ENCODE measurements around the gene CDH4.
"Not testable (repeated sequence)": the region's sequence is repeated elsewhere in the genome, so short reads cannot be mapped to it uniquely, and the experiment has no call there.

CDH4 gene

DNA sequence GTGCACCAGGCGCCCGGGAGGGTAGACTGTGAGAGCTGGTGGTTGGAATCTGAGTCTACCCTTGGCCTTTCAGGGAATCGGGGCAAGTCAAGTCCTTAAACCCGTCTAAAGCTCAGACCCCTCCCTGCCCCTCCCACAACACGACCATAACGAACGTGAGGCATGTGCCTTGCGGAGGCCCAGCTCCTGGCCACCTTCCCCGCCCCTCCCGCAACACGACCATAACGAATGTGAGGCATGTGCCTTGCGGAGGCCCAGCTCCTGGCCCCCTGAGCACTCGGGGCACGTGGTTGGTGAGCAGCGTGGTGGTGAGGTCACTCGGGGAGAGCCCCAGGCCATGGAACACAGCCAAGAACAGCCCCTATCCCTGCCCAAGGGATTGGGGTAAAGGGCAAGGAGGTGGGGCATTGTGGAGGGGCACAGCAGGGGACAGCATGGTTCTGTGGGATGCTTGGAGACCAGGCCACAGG lies 681.5 kb downstream of the CDH4 start:
- DNase-seq: no peak

DNA sequence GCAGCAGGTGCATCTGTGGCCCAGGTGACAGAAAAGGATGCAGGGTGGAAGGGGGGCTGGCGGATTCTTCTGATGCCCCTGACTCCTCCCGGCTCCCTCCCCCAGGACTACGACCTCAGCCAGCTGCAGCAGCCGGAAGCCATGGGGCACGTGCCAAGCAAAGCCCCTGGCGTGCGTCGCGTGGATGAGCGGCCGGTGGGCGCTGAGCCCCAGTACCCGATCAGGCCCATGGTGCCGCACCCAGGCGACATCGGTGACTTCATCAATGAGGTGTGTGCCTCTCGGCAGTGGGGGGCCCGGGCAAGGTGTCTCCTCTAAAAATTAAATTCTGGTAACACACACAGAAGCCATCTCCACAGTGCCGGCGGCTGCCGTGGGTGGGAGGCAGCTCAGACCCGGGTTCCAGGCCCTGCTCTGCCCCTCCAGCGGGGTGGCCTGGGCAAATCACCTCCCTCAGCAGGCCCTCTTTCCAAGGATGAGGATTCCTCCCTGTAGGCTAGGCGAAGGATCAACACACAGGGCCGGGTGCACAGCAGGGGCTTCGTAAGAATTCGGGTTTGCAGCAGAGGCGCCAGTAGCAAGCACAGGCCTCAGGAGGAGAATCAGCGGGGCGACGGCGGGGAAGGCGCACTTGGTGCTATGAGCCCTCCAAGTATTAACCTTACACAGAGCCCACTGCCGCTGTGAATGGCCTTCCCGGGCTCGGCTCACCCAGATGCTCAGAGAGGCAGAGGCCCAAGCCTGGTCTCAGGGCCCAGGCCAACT lies 682.1 kb downstream of the CDH4 start:
- no peak for DNase-seq

DNA sequence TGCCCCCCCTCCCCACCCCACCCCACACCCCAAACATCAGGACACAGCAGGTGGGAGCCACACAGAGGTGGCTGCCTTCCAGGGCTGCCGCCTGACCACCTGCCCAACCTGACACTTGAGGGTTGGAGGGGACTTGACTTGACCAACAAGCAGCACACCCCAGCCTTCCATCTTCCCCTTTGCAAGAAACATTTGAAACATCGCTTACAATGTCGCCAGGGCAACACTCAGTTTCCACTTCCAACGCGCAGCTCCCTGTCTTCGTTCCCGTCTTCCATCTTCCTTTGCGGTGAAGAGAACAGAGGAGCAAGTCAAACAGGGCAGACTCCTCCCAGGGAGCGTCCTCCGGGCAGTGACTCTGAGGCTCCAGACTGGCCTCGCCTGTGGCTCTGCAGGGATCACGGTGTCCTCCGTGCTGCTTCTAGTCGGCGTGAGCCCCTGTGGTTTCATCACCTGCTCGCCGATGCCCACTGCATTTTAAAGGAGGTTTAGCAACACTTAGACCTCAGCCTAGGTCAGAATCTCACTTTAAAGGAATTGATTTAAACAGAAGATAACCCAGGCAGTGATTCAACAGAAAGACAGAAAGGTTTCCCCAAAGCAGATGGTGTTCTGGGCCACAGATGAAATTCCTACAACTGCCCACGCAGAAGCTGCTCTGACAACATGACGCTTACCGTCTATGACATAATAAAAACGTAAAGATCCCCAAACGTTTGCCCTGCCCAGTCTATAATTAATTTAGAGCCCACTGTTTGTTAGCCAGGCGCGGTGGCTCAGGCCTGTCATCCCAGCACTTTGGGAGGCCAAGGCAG lies 682.9 kb downstream of the CDH4 start:
- no peak for DNase-seq

DNA sequence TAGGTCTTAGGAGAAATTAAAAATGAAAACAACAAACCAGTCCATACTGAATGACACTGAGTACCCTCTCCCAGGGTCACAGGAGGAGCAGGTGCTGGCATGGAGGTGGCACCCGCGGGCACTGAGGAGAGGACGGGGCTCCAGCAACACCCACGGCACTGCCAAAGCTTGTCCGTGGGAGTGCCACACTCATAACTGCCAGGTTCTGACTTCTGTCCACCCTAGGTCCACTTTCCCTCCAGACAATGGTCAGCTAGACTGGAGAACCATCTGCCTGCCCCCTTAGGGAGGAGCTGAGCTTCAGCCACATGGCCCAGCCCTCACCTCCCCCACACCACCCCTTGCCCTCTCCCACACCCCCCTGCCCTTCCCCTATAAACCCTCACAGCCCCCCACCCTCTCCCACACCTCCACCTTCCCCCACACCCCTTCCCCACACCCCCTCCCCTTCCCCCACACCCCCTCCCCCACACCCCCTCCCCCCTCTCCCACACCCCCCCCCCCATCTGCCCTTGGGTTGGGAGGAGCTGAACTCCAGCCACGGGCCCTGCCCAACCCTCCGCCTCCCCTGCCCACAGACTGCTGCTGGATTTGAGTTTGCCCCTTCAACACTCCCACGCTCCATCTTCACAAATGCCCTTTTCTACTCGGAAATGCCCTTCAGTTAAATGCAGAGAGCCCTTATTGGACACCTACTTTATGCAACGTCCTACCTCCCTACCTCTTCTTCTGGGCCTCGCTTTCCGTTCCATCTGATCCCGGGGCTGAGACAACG lies 684.1 kb downstream of the CDH4 start:
- DNase-seq: no peak

DNA sequence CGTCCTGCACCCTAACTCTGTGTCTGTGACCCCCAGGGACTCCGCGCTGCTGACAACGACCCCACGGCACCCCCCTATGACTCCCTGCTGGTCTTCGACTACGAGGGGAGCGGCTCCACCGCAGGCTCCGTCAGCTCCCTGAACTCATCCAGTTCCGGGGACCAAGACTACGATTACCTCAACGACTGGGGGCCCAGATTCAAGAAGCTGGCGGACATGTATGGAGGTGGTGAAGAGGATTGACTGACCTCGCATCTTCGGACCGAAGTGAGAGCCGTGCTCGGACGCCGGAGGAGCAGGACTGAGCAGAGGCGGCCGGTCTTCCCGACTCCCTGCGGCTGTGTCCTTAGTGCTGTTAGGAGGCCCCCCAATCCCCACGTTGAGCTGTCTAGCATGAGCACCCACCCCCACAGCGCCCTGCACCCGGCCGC lies 684.7 kb downstream of the CDH4 start:
- no peak for DNase-seq

DNA sequence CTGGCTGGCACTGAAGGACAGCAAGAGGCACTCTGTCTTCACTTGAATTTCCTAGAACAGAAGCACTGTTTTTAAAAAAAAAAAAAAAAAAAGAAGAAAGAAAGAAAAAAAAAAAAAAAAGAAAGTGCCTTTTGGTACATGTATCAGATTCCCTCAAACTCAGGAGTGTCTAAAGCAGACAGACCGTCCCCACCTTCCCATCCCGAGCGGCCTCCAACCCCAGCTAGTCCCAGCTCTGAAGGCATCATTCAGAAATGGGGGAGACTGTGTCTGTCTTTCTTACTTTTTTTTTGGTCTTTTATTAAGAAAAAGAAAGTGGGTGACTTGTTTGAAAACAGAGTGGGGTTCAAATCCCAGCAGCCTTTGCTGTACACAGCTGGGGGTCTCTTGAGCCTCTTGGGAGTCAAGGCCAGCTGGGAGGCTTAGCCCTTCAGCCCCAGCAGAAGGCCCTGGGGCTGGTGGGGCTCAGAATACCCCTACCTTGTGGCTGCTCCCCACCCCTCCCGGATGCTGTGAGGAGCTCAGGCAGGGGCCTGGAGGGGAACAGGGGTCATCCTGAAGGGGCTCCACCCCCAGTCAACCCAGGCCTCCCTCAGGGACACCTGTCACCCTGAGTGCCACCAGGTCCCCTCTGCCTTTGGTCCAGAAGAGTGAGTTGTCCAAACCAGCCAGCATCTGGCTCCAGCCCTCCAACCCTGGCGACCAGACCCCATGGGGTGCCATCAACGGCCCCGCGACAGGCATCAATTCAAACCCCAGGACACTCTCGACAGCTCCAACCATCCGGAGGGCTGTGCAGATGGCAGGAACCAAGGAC lies 685.3 kb downstream of the CDH4 start:
- no peak for DNase-seq

DNA sequence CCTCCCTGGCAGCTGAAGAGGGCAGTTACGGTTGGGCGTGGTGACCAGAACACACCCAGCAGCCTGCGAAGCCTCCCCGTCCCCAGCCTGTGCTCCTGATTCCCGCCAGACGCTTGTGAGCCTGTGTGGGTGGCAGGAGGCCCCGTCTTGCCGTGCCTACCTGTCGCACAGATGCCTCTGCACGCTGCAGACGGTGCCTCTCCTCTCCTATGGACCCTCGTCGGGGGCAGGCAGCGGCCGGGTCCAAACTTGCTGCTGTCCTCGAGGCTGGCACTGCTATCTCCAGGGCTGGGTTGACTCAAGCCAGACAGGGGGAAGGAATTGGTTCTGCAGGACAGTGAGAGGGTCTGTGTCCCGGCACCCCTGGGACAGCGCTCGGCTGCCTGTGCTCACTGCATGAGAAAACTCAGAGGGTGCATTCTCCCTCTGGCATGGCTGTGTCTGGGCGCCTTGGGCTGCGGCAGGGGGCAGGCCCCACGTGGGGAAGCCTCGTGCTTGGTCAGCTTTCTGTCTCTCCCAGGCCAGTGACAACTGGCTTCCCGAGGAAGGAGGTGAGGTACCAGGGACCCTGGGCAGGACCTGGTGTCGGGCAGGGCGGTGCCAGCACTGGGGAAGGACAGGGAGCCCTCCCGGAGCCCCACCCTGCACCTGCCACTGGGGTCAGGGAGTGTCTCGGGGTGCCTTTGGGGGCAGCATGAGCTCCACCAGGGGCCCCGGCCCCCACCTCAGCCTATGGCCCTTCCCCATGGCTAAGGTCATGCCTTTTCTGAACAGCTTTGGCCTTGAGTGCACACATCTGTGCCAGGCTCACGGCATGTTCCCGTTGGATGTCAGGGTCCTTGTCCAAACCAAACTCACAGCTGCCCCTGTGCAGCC lies 686.1 kb downstream of the CDH4 start:
- DNase-seq: no peak

DNA sequence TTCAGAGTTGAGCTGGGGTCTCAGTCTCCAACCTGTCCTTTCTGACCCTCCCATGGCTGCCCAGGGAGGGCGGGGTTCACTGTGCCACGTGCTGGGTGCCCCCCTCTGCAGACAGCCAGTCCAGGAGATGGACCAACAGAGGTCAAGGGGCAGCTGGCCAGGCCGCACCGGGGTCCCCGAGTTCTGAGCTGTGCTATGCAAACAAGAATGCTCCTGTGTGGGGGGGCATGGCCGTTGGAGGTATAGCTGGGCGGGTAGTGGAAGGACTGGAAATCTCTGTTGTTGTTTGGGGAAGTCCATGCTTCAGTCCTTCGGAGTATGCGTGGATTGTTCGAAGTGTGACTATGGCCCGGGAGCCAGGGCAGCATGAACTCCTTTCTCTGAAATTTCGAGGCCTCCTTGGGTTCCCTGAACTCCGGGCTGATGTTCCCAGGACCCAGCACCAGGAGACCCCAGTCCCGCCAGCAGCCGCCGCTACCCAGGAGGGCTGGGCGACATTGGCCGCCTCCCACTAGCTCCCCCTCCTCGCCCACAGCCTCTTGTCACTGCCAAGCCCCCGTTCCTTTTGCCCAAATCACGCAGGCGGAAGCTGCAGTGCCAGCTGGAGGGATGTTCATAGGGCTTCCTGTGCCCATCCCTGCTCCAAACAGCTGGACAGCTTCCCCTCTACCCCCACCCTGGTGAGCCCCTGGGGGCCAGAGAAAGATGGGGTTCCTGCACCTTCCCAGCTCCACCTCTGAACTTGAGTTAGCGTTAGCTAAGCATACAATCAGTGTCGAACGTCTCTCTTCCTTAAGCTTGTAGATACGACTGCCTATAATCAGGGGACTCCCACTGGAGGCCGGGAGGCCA lies 687.0 kb downstream of the CDH4 start:
- DNase-seq: no peak

DNA sequence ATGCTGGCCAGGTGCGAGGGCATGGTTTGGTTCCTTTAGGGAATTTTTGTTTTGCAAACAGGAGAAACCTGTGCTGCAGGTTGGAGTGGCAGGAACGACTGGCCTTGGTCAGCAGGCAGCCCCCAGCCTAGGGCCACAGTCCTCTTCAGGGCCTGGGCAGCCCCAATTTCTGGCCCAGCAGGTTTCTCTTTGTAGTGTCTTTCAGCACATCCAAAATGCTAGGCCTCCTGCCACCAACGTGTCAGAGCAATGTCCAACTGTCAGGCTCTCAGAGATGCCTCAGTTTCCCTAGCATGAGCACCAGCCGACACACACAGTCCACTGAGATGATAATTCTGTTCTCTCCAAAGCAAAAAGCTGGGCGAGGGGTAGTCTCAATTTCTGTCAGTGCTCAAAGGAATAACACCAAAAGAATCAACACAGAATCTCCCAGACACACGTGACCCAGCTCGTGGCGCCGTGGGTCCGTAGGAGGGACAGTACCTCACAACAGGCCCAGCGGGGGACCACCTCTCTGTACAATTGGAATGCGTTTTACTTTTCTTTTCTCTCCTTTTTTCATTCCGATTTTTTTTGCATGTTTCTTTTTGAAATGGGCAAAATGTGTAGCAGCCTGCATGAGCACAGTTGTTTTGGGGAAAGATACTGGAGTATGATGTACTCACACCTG lies 687.8 kb downstream of the CDH4 start:
- DNase-seq: no peak

DNA sequence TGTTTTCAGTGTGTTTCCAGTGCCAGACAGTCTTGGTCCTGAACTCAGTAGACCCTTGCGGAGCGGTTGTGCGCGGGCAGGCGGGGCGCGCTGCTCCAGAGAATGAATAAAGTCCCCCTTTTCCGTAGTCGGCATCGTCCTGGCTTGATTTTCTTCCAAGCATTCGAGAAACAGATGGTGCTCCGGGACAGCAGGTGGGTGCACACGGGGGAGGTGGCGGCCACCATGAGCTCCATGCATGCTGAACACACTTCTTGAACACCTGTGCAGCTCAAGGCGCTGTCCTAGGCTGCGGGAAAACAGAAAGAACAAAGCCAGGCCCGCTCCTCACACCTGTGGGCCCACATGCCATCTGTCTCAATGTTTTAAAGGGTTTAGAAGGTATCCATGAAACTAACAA lies 688.4 kb downstream of the CDH4 start:
- no peak for DNase-seq

DNA sequence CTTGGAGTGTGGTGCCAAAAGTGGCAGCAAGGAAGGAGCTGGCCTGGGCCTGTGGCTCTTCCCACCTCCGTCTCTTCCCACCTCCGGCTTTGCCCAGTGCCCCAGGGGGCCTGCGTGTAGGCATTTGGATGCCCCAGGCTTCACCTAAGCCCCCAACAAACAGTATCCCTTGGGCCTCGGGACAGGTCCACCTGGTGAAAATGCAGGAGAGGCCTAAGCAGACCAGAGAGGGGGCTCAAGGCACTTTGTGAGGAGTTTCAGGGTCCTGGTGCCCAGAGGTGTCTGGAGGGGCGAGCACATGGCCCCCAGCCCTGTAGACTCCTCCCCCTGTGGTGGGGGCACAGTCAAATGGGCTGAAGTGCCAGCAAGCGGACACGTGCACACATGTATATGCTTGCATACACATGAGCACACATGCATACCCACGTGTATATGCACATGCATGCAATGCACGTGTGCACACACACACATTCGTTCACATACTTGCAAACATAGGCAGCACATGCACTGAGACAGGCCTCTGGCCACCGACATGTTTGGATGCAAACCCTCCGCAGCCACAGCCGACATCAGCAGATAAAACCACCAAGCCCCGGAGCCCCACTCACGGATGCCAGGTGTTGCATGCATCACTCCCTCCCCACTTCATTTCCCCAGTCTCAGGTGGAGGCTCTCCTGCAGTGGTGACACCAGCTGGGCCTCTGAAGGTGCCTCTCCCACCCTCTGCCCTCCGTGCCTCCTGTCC lies 689.1 kb downstream of the CDH4 start:
- DNase-seq: no peak

DNA sequence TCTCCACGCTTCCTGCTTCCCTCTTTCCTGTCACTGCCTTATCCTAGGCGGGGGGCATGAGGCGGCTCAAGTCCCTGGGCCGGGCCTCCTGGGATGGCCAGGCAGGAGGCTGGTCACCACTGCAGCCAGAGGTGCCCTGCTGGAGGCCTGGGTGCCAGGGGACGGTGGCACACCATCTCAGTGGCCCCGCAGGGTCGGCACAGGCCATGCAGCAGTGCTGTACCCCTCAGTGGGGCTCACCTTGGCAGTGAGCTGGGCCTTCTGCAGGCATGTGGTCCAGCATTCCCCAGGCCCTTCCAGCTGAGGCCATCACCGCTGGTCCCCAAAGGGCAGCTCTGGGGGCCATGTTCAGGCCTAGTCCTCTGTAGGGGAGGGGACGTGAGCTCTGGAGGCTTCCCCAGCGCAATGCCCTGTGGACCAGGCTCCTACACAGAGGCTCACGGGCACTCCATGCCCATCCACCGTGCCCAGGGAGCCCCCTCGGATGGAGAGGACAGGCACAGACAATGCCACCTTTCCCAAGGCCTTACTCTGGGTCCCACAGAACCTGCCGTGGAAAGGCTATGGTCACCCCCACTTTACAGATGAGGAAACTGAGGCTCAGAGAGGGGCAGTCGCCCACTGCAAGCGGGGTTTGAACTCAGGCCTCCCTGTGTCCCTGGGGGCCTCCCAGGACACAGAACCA lies 689.8 kb downstream of the CDH4 start:
- DNase-seq: no peak

DNA sequence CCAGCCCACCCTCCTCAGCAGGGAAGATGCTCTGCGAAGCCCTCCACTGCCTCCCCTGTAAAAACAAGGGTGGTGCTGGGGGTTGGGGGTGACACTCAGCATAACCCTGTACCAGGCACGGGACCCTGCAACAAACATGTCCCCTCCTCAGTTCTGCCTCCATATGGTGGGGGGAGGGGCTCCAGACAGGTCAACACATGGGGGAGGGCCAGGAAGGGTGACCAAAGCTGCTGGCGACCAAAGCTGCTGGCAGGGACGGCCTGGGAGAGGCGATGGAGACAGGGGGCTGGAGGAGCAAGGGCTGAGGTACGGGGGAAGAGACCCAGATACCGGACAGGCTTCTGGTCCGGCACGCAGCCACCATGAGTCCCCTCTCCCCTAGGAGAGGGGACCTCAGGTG lies 690.5 kb downstream of the CDH4 start:
- no peak for DNase-seq

DNA sequence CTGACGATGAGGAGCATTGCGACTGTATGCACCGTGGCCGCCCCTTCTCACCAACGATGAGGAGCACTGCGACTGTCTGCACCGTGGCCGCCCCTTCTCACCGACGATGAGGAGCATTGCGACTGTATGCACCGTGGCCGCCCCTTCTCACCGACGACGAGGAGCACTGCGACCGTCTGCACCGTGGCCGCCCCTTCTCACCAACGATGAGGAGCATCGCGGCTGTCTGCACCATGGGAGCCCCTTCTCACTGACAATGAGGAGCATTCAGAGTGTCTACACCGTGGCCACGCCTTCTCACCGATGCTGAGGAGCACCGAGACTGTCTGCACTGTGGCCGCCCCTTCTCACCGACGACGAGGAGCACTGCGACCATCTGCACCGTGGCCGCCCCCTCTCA lies 692.9 kb downstream of the CDH4 start:
- not testable (repeated sequence) for DNase-seq

DNA sequence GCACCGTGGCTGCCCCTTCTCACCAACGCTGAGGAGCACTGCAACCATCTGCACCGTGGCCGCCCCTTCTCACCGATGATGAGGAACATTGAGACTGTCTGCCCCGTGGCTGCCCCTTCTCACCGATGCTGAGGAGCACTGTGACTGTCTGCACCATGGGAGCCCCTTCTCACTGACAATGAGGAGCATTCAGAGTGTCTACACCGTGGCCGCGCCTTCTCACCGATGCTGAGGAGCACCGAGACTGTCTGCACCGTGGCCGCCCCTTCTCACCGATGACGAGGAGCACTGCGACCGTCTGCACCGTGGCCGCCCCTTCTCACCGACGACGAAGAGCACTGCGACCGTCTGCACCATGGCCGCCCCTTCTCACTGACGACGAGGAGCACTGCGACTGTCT lies 693.4 kb downstream of the CDH4 start:
- DNase-seq: not testable (repeated sequence)

DNA sequence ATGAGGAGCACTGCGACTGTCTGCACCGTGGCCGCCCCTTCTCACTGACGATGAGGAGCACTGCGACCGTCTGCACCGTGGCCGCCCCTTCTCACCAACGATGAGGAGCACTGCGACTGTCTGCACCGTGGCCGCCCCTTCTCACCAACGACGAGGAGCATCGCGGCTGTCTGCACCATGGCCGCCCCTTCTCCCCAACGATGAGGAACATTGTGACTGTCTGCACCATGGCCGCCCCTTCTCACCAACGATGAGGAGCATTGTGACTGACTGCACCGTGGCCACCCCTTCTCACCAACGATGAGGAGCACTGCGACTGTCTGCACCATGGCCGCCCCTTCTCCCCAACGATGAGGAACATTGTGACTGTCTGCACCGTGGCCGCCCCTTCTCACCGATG lies 696.0 kb downstream of the CDH4 start:
- DNase-seq: not testable (repeated sequence)

DNA sequence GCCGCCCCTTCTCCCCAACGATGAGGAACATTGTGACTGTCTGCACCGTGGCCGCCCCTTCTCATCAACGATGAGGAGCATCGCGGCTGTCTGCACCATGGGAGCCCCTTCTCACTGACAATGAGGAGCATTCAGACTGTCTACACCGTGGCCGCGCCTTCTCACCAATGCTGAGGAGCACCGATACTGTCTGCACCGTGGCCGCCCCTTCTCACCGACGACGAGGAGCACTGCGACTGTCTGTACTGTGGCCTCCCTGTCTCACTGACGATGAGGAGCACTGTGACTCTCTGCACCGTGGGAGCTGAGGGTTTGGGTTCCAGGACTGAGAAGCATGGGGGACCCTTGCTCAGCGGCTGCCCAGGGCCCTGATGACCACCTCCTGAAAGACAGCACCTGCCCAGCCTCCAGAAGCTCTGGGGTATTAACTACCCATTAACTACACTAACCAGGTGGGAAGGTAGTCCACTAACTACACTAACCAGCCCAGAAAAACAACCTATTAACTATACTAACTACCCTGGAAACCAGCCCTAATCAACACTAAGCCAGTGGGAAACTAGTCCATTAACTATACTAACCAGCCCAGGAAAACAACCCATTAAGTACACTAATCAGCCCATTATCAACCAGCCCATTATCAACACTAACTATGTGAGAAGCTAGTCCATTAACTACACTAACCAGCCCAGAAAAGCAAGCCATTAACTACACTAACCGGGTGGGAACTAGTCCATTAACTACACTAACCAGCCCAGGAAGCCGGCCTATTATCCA lies 696.7 kb downstream of the CDH4 start:
- DNase-seq: no peak

DNA sequence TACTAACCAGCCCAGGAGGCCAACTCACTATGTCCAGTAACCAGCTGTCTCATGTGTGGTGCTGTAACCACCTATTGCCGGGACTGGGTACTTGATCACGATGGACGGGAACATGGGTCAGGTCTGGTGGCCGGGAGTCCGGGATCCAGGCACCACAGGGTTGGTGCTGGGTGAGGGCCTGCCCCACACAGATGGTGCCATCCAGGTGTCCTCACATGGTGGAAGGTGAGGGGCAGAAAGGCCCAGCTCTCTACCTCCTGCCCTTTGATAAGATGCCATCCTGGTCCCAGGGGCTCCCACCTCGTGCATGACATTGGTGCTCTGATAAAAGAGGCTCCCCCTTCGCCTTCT lies 697.3 kb downstream of the CDH4 start:
- no peak for DNase-seq
